Globus pallidus (tissue), 1 donor: Measurements from ENCODE around the gene SCRN1.
A peak's percentile ranks its signal among the peaks of the same experiment; 100 is the strongest.

Experiments used
- DNase-seq: peaks from one replicate; pipeline ENCODE4 v3.0.0-alpha.2; 2015; ENCODE audit warnings: low spot score

The SCRN1 gene

GRCh38 chr7:29989257-29989995 is at the start of gene SCRN1:
Gene SCRN1 (minus strand): TSS chr7:29989801. CDS start chr7:29969067, 20,734 bp downstream.
- DNase-seq, result peak; percentile 59

- no peak for DNase-seq
Observed at GRCh38 chr7:30038196-30038980, 48.8 kb upstream of the SCRN1 start.

GRCh38 chr7:30036220-30036619 is 46.6 kb upstream of the SCRN1 start:
- no peak for DNase-seq

- DNase-seq, result no peak
Observed at GRCh38 chr7:30034501-30034900, 44.9 kb upstream of the SCRN1 start.

- DNase-seq, result no peak
Observed at GRCh38 chr7:30032310-30033125, 42.9 kb upstream of the SCRN1 start.

GRCh38 chr7:30029696-30030095 is 40.1 kb upstream of the SCRN1 start:
- DNase-seq, result peak; percentile 12

- DNase-seq, result peak; percentile 50
Observed at GRCh38 chr7:30028749-30029635, 39.4 kb upstream of the SCRN1 start.

GRCh38 chr7:30028216-30028748 is 38.7 kb upstream of the SCRN1 start, which contains the start of gene PLEKHA8:
Gene PLEKHA8 (plus strand): TSS chr7:30028412. CDS start chr7:30028763, 351 bp downstream.
- peak; percentile 89 for DNase-seq

GRCh38 chr7:30027740-30028215 is 38.2 kb upstream of the SCRN1 start:
- DNase-seq, result no peak

GRCh38 chr7:30027065-30027456 is 37.5 kb upstream of the SCRN1 start:
- peak; percentile 74 for DNase-seq

- DNase-seq, result peak; percentile 98
Observed at GRCh38 chr7:30026229-30027064, 36.8 kb upstream of the SCRN1 start, which contains the start of gene FKBP14. Gene FKBP14 (minus strand): TSS chr7:30026702. CDS start chr7:30026508, 194 bp downstream.

- no peak for DNase-seq
Observed at GRCh38 chr7:30023524-30023923, 33.9 kb upstream of the SCRN1 start.

GRCh38 chr7:30022991-30023390 is 33.4 kb upstream of the SCRN1 start:
- DNase-seq, result no peak

GRCh38 chr7:30020535-30020934 is 30.9 kb upstream of the SCRN1 start:
- no peak for DNase-seq

- no peak for DNase-seq
Observed at GRCh38 chr7:30019960-30020359, 30.4 kb upstream of the SCRN1 start.

GRCh38 chr7:30019387-30019786 is 29.8 kb upstream of the SCRN1 start:
- no peak for DNase-seq

GRCh38 chr7:30018451-30018850 is 28.9 kb upstream of the SCRN1 start:
- DNase-seq, result no peak

- no peak for DNase-seq
Observed at GRCh38 chr7:30012757-30013156, 23.2 kb upstream of the SCRN1 start.

- DNase-seq, result no peak
Observed at GRCh38 chr7:30010021-30010420, 20.4 kb upstream of the SCRN1 start.

GRCh38 chr7:30005464-30005863 is 15.9 kb upstream of the SCRN1 start:
- no peak for DNase-seq
